Upper lobe of right lung (tissue), 1 donor: ENCODE measurements around the gene CACNA2D4. TPM values are rescaled to one million over a fixed set of nuclear protein-coding genes. Genes with fewer than 3 reads are reported as not detected.

Experiments used
- ATAC-seq: fragments of 200-7000 bp; cut with Tn5 transposase; one replicate; pipeline ENCODE4 v1.9.1; 2020; ENCODE audit warnings: mild to moderate bottlenecking, moderate library complexity
- DNase-seq: peaks from one replicate; pipeline ENCODE4 v3.0.0-alpha.2; 2020
- H3K27ac ChIP-seq: fragments of 200-600 bp; one replicate; pipeline ENCODE4 v1.8.0; 2022
- H3K27me3 ChIP-seq: fragments of 200-600 bp; one replicate; pipeline ENCODE4 v1.8.0; 2022; ENCODE audit warnings: mild to moderate bottlenecking
- H3K36me3 ChIP-seq: fragments of 200-600 bp; one replicate; pipeline ENCODE4 v1.8.0; 2022
- H3K4me1 ChIP-seq: fragments of 200-600 bp; one replicate; pipeline ENCODE4 v1.8.0; 2022
- H3K4me3 ChIP-seq: fragments of 200-600 bp; one replicate; pipeline ENCODE4 v1.8.0; 2022; ENCODE audit warnings: mild to moderate bottlenecking
- H3K9me3 ChIP-seq: fragments of 200-600 bp; one replicate; pipeline ENCODE4 v1.8.0; 2022
- CTCF ChIP-seq: fragments of 200-600 bp; IDR thresholded peaks from one replicate; pipeline ENCODE4 v1.8.0; 2022; ENCODE audit warnings: antibody characterized with exemption
- intact Hi-C: fragments of 100-400 bp; cut with DNase I; formaldehyde crosslinking; loops from one replicate; pipeline ENCODE4 v1.11.0; 2022
- total RNA-seq: library from RNA; stranded (reverse); fragmentation: NEBNext Ultra II Directional; extraction: Animal tissue kit (Norgen Biotek cat#: 25700); gene quantifications from one replicate; pipeline ENCODE4 v1.2.1, GENCODE V29; 2021
- donor health status: DM: no; HTN: yes; CAD: no; lungs with severe emphysema.

The CACNA2D4 gene
- total RNA-seq, 1 donor from 2014 or later, result 5.5 TPM

GRCh38 chr12:1917172-1918070 lies 1.0 kb downstream of the CACNA2D4 start:
- Histone ChIP-seq H3K27ac (peak overlapping the region; percentile 81), H3K4me1 (no peaks in the 10 kb centered on the region), H3K4me3 (peak overlapping the region; percentile 40), H3K27me3 (no peaks in the 10 kb centered on the region), H3K9me3 (no peaks in the 10 kb centered on the region), H3K36me3 (no peaks in the 10 kb centered on the region)
- intact Hi-C loops, result no loop called here
- ATAC-seq, result peak; percentile 65
- DNase-seq, result no peak
- TF ChIP-seq CTCF, result no peak

- DNase-seq, result no peak
- Histone ChIP-seq H3K9me3 (no peaks in the 10 kb centered on the region), H3K36me3 (no peaks in the 10 kb centered on the region), H3K4me1 (no peaks in the 10 kb centered on the region), H3K27me3 (no peaks in the 10 kb centered on the region), H3K27ac (no peak overlapping the region), H3K4me3 (no peak overlapping the region)
- no peak for TF ChIP-seq CTCF
- intact Hi-C loops, result no loop called here
- peak; percentile 9 for ATAC-seq
Observed at GRCh38 chr12:1916371-1917171, 1.9 kb downstream of the CACNA2D4 start.

GRCh38 chr12:1915082-1915968 lies 3.1 kb downstream of the CACNA2D4 start:
- intact Hi-C loops, result no loop called here
- DNase-seq (no peak), ATAC-seq (no peak)
- Histone ChIP-seq H3K9me3 (no peaks in the 10 kb centered on the region), H3K4me3 (no peak overlapping the region), H3K27ac (no peak overlapping the region), H3K36me3 (no peaks in the 10 kb centered on the region), H3K27me3 (peaks cover 4% of the 10 kb centered on the region), H3K4me1 (no peaks in the 10 kb centered on the region)
- TF ChIP-seq CTCF, result no peak

- ATAC-seq, result no peak
- intact Hi-C loops, result no loop called here
Observed at GRCh38 chr12:1914114-1914911, 4.1 kb downstream of the CACNA2D4 start.

More at GRCh38 chr12:1914114-1914911, 4.1 kb downstream of the CACNA2D4 start:
- Histone ChIP-seq H3K27ac (no peak overlapping the region), H3K36me3 (no peaks in the 10 kb centered on the region), H3K4me1 (no peaks in the 10 kb centered on the region), H3K9me3 (no peaks in the 10 kb centered on the region), H3K27me3 (peaks cover 12% of the 10 kb centered on the region), H3K4me3 (no peak overlapping the region)
- DNase-seq, result no peak
- TF ChIP-seq CTCF, result no peak
